T-helper 1 cell (primary cell): ENCODE data around the gene ABHD14A.
A peak's percentile ranks its signal among the peaks of the same experiment; 100 is the strongest.

Experiments used
- DNase-seq, 5 donors: peaks; one replicate each; pipeline ENCODE4 v3.0.0-alpha.2; 2012 to 2020

Gene ABHD14A

GRCh38 chr3:51941463-51941797 lies 33.4 kb upstream of the ABHD14A start:
- DNase-seq = no peak

DNA sequence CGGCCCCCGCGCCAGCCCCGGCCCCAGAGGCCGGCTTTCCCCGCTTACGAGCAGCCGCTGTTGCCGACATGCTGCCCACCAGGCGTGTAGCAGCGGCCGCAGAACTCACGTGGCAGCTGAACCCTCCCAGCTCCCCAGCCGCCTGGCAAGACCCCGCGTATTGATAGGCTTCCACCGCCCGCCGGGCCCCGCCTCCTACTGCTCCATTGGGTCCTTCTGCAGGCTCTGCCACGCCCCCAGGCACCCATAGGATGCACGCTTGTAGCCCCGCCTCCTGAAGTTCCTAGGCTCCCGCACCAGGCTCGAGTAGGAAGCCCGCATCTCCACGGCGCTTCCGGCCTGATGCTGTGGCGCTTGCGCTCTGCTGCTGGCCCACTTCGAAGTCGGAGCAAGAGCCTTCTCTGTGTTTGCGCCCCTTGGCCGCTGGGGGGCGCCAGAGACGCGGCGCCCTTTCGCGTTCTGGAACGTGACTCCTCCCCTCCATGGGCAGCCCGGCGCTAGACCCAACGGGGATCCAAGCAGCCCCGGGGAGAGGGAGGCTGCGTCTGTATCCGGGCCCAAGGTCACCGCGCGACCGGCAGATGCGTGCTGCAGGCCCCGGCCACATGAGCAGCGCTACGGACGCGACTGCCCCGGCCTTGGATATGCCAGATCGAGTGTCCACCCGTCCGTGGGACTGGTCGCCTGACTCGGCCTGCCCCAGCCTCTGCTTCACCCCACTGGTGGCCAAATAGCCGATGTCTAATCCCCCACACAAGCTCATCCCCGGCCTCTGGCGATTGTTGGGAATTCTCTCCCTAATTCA lies 32.9 kb upstream of the ABHD14A start, which contains the start of the genes PARP3 and RRP9:
Gene PARP3, plus strand, starts transcription at position 566 of the 805 bp plus-strand sequence. CDS start 993 bp downstream, outside the sequence.
Gene RRP9, minus strand, starts transcription at position 107 of the 805 bp plus-strand sequence. Its CDS starts 37 bp downstream, at position 70.
- DNase-seq = peak; percentile 99 to 100 (median 100)

DNA sequence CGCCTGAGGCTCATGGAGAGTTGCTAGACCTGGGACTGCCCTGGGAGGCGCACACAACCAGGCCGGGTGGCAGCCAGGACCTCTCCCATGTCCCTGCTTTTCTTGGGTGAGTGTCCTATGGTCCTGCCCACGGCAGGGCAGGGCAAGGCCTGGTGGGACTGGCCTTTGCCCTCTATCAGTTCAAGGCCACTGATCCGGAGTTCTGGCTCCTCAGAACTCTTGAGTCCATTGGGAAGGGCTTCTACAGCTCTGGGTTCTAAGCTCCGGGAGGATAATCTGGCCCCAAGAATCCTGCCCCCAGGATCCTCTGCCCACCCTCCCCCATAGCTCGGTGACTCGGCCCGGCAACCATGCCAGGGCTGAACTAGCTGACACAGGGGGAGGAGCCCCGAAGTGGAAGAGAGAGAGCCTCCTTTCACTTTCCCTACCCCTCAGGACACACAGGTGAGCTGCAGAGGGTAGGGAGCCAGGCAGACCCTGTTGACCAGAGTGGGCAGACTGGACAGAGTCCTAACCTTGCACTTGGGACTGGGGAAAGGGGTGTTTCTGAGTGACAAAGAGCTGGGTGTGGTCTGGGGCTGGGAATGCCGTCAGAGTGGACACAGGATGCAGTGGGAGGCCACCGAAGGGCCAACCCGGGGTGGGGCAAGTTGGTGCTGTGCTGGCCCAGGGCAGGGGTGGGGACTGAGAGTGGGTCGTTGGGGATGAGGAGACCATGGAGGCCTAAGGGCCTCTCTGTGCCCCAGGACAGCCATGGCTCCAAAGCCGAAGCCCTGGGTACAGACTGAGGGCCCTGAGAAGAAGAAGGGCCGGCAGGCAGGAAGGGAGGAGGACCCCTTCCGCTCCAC lies 32.0 kb upstream of the ABHD14A start:
- DNase-seq = peak in 3 of 5 donors; percentile 32 to 54 (median 35)

GRCh38 chr3:51943451-51944391 lies 31.1 kb upstream of the ABHD14A start:
- DNase-seq = no peak

DNA sequence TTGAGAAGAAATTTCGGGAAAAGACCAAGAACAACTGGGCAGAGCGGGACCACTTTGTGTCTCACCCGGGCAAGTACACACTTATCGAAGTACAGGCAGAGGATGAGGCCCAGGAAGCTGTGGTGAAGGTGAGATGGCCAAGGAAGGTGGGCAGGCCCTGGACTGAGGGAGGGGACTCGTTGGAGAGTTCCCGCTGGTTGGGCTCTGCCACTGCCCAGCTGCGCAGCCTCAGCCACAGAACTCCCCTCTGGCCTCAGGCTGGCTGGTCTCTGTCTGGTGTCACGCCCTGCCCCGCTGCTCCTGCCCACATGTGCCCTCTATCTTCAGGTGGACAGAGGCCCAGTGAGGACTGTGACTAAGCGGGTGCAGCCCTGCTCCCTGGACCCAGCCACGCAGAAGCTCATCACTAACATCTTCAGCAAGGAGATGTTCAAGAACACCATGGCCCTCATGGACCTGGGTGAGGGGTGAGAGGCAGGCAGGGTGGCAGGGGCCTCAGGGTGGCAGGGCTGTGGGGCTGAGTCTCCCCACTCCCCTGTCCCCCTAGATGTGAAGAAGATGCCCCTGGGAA lies 30.3 kb upstream of the ABHD14A start:
- no peak for DNase-seq

GRCh38 chr3:51945031-51945840 lies 29.6 kb upstream of the ABHD14A start:
- DNase-seq = no peak

GRCh38 chr3:51945926-51946705 lies 28.7 kb upstream of the ABHD14A start:
- DNase-seq = no peak

GRCh38 chr3:51946796-51947195 lies 28.1 kb upstream of the ABHD14A start:
- DNase-seq = no peak

- no peak for DNase-seq
Observed at GRCh38 chr3:51947215-51947900, 27.5 kb upstream of the ABHD14A start.

- DNase-seq = no peak
Observed at GRCh38 chr3:51948016-51948580, 26.8 kb upstream of the ABHD14A start.

GRCh38 chr3:51949121-51949520 lies 25.7 kb upstream of the ABHD14A start:
- no peak for DNase-seq

DNA sequence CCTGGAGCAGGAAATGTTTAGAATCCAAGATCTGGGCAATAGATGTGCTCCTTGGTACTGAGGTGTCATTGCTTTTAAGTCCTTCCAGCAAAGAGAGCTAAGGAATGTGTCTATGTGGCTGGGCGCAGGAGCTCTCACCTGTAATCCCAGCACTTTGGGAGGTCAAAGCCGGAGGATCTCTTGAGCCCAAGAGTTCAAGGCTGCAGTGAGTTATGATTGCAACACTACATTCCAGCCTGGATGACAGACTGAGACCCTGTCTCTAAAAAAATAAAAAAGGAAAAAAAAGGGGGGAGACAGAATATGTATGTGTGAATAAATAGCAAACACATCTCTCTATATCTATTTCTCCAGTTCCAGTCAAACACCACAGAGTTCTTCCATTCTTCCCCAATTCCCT lies 24.0 kb upstream of the ABHD14A start:
- DNase-seq = no peak

- DNase-seq = no peak
Observed at GRCh38 chr3:51953445-51953844, 21.4 kb upstream of the ABHD14A start.

- no peak for DNase-seq
Observed at GRCh38 chr3:51954105-51954504, 20.8 kb upstream of the ABHD14A start.

DNA sequence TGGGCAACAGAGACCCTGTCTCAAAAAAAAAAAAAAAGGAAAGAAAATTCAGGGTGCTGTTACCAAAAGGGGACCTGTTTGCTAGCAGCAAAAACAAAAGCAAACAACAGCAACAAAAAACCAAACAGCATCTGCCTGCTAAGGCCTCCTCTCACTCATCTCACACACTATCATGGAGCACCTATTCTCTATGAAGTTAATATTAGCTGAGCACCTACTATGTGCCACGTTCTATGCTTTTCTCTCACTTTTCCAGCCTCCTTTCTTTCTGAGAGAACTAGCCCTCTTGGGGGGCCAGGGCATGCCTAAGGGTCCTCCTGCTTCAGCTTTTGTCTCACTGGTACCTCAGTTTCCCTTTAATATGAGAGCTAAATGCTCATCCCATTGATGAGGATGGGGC lies 20.2 kb upstream of the ABHD14A start:
- DNase-seq = no peak

DNA sequence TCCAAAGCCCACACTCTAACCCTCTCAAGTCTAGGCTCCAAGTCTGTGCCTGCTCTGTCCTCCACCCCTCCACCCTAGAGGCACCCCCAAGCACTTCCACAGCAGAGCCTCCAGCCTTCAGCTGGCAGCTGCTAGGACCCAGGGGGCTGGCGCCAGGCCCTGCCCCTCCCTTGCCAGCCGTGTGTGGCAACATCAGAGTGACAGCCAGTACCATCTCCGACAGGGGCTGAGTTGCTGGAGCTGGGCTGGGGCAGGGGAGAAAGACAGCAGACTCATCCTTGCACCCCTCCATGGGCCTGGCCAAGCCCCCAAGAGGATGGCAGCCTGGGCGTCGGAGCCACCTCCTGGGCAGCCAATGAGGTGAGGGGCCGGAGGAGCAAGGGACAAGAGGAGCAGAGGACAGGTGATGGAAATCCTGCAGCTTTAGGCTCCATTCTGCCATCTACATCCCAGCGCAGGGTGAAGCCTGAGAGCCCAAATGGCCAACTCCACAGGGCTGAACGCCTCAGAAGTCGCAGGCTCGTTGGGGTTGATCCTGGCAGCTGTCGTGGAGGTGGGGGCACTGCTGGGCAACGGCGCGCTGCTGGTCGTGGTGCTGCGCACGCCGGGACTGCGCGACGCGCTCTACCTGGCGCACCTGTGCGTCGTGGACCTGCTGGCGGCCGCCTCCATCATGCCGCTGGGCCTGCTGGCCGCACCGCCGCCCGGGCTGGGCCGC lies 19.5 kb upstream of the ABHD14A start, which contains the start of gene GPR62:
Gene GPR62, plus strand, starts transcription at position 207 of the 718 bp plus-strand sequence. Its CDS starts 272 bp downstream, at position 479.
- no peak for DNase-seq

GRCh38 chr3:51955893-51956770 lies 18.7 kb upstream of the ABHD14A start:
- DNase-seq = peak in 1 of 5 donors; percentile 34
